Mucosa of gallbladder (tissue), 1 donor: ENCODE data around the gene MOV10L1. TPM values are rescaled to one million over a fixed set of nuclear protein-coding genes. Genes with fewer than 3 reads are reported as not detected.

ENCODE experiments used
- DNase-seq: peaks from one replicate; pipeline ENCODE4 v3.0.0-alpha.2; 2020; ENCODE audit warnings: low spot score
- total RNA-seq: library from RNA; stranded (reverse); gene quantifications from one replicate; pipeline ENCODE4 v1.2.1, GENCODE V29; 2021
- donor health status: DM: no; HTN: no; CAD: no.

The MOV10L1 gene
- total RNA-seq, 1 donor from 2014 or later = 2.6 TPM

- no peak for DNase-seq
Observed at GRCh38 chr22:50188356-50188755, 98.5 kb downstream of the MOV10L1 start.

GRCh38 chr22:50189184-50189848 is 99.5 kb downstream of the MOV10L1 start:
- DNase-seq = no peak

- no peak for DNase-seq
Observed at GRCh38 chr22:50189849-50190181, 100.0 kb downstream of the MOV10L1 start.

GRCh38 chr22:50190182-50190940 is 100.6 kb downstream of the MOV10L1 start:
- DNase-seq = peak; percentile 76

- peak; percentile 49 for DNase-seq
Observed at GRCh38 chr22:50190941-50191741, 101.3 kb downstream of the MOV10L1 start.

- DNase-seq = no peak
Observed at GRCh38 chr22:50192436-50193204, 102.8 kb downstream of the MOV10L1 start.

GRCh38 chr22:50193621-50194020 is 103.8 kb downstream of the MOV10L1 start:
- no peak for DNase-seq

- DNase-seq = no peak
Observed at GRCh38 chr22:50194037-50194805, 104.4 kb downstream of the MOV10L1 start.

- no peak for DNase-seq
Observed at GRCh38 chr22:50196256-50196655, 106.5 kb downstream of the MOV10L1 start.

GRCh38 chr22:50197000-50197800 is 107.4 kb downstream of the MOV10L1 start:
- DNase-seq = no peak

- DNase-seq = no peak
Observed at GRCh38 chr22:50197856-50198623, 108.2 kb downstream of the MOV10L1 start.

- no peak for DNase-seq
Observed at GRCh38 chr22:50198624-50199017, 108.8 kb downstream of the MOV10L1 start.

GRCh38 chr22:50199251-50199721 is 109.5 kb downstream of the MOV10L1 start:
- no peak for DNase-seq

GRCh38 chr22:50199829-50200460 is 110.1 kb downstream of the MOV10L1 start:
- DNase-seq = no peak

GRCh38 chr22:50200461-50201190 is 110.8 kb downstream of the MOV10L1 start, which contains the start of gene SELENOO:
Gene SELENOO, plus strand, starts transcription at chr22:50201011. Its CDS starts 26 bp downstream, at chr22:50201037.
- DNase-seq = peak; percentile 90

- DNase-seq = no peak
Observed at GRCh38 chr22:50201191-50202129, 111.7 kb downstream of the MOV10L1 start.
